ENCODE data around the gene ACSS1.

- TF ChIP-seq CTCF (IDR thresholded peaks at IDR 0.05) (no peak), POLR2A (IDR thresholded peaks at IDR 0.05) (no peak)
Measured at GRCh38 chr20:24995741-24996448, 62.0 kb downstream of the ACSS1 start.
